GM06990 (cell line): ENCODE measurements around the gene GPD2.
"Not testable (repeated sequence)": the region's sequence is repeated elsewhere in the genome, so short reads cannot be mapped to it uniquely, and the experiment has no call there.

Source experiments
- DNase-seq: peaks from one replicate; pipeline ENCODE4 v3.0.0-alpha.2; 2011; ENCODE audit not compliant: insufficient read length; ENCODE audit errors: extremely low read depth
- H3K27me3 ChIP-seq: replicated peaks from 2 replicates; pipeline ENCODE4 v1.6.0; 2011; ENCODE audit warnings: low read length; ENCODE audit not compliant: control insufficient read depth, insufficient read depth
- H3K36me3 ChIP-seq: 2 replicates; pipeline ENCODE4 v1.5.1; 2011; ENCODE audit warnings: low read length; ENCODE audit not compliant: control insufficient read depth, insufficient read depth
- H3K4me3 ChIP-seq: replicated peaks from 2 replicates; pipeline ENCODE4 v1.5.1; 2011; ENCODE audit warnings: low read depth, mild to moderate bottlenecking, control low read depth, low read length
- TF ChIP-seq, protein P1 (sequence below): IDR thresholded peaks from 2 replicates; pipeline ENCODE4 v1.5.1; 2011; ENCODE audit warnings: low read length, control low read depth, mild to moderate bottlenecking, inconsistent platforms; ENCODE audit not compliant: insufficient read depth, poor library complexity, severe bottlenecking

GPD2 gene

DNA sequence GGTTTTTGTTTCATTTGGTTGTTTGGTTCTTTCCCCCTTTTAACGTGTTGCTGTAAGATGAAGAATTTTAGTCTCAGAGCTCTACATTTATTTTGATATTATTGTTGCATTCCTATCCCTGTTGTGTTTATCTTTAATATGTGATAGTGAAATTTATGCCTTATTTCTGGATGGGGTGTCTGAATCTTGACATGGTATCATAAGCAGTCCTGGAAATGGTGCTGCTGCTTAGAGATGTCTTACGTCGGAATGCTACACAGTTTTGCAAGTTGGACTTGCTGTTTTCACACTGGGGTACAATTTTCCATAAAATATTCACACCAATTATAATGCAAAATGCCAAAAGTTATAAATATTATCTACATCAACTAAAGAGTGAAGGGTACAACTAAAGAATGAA, 164.0 kb downstream of the GPD2 start:
- TF ChIP-seq, protein P1, sequence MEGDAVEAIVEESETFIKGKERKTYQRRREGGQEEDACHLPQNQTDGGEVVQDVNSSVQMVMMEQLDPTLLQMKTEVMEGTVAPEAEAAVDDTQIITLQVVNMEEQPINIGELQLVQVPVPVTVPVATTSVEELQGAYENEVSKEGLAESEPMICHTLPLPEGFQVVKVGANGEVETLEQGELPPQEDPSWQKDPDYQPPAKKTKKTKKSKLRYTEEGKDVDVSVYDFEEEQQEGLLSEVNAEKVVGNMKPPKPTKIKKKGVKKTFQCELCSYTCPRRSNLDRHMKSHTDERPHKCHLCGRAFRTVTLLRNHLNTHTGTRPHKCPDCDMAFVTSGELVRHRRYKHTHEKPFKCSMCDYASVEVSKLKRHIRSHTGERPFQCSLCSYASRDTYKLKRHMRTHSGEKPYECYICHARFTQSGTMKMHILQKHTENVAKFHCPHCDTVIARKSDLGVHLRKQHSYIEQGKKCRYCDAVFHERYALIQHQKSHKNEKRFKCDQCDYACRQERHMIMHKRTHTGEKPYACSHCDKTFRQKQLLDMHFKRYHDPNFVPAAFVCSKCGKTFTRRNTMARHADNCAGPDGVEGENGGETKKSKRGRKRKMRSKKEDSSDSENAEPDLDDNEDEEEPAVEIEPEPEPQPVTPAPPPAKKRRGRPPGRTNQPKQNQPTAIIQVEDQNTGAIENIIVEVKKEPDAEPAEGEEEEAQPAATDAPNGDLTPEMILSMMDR: no peak
- H3K27me3 ChIP-seq: no peaks in the 10 kb centered on the region
- H3K36me3 ChIP-seq: no peaks in the 10 kb centered on the region
- no peak for DNase-seq
- no peak overlapping the region for H3K4me3 ChIP-seq

DNA sequence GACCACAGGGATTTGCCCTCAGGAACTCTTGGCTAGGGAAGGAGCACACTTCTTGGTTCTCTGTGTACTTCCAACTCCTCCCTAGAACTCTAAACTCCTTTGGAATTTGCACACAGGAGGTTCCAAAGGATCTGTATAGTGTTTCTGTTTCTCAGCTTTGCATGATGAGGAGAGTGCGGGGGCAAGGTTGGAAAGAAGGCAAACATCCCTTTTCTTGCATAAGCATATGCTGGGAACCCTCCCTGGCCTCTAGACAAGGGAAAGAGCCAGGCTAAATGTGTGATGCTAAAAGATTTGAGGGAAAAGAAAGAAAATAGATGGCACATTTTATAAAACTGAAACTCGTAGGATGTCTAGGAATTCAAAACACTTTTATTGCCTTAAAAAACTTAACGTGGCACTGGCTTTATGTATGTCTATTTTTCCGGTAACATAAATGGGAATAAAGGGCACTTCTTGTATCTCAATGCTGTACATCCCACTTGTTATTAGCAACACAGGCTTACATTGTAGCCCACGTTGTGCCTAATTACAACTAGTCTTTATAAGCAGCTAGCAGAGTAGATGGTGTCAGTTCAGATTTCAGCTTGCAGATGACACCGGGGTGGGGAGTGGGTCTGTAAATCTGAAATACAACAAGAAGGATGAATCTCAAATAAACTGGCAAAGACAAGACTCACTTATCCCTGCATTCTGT, 165.8 kb downstream of the GPD2 start:
- TF ChIP-seq, protein P1: no peak
- no peaks in the 10 kb centered on the region for H3K36me3 ChIP-seq

DNA sequence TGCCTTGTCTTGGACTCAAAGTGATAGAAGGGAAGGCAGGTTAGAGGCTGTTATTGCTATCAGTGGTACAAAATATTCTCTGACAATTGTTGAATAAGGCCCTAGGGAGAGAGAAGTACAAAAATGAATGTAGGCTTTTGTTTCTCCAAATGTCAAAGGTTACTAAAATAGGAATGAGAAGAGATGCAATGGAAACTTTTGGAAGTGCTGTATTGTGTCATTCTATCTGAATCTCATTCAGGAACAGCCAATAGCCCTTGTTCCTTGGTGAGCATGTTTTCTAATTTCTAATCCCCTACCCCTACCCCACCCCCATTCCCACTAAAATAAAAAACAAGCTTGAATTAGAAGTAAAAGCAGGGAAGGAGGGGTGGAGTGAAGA, 166.4 kb downstream of the GPD2 start:
- H3K4me3 ChIP-seq: no peak overlapping the region
- no peaks in the 10 kb centered on the region for H3K27me3 ChIP-seq
- TF ChIP-seq, protein P1: no peak
- DNase-seq: no peak
- H3K36me3 ChIP-seq: no peaks in the 10 kb centered on the region

More for the DNA sequence above, 165.8 kb downstream of the GPD2 start:
- DNase-seq: no peak
- Histone ChIP-seq H3K27me3 (no peaks in the 10 kb centered on the region), H3K4me3 (no peak overlapping the region)

DNA sequence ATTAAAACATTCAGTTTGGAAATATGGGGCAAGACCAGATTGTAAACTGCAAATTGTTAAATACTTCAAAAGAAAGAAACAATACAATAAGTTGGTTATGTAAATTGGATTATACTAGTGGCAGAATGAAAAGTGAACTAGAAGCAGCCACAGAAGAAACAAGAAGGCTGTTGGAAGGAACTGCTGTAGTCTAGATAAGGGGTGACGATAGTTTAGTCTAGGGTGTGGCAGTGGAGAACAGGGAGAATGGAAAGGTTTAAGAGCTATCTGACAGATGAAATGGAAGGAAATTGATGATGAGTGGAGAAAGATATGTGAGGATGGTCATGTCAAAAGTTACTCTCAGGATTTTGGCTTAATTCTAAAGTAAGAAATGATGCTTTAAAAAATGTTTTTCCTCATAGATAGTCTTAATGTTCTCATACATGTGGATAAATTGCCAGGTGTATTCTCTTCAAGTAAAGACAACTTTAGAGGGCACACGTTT, 179.7 kb downstream of the GPD2 start:
- no peaks in the 10 kb centered on the region for H3K27me3 ChIP-seq
- H3K4me3 ChIP-seq: no peak overlapping the region
- no peak for DNase-seq
- H3K36me3 ChIP-seq: no peaks in the 10 kb centered on the region
- TF ChIP-seq, protein P1: no peak

DNA sequence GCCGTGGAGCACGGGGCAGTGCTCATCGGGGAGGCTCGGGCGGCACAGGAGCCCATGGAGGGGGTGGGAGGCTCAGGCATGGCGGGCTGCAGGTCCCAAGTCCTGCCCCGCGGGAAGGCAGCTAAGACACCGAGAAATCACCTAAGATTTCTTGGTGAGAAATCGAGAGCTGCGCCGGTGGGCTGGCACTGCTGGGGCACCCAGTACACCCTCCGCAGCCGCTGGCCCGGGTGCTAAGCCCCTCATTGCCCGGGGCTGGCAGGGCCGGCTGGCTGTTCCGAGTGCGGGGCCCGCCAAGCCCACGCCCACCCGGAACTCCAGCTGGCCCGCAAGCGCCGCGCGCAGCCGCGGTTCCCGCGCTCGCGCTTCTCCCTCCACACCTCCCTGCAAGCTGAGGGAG, 181.9 kb downstream of the GPD2 start:
- not testable (repeated sequence) for H3K27me3 ChIP-seq, DNase-seq, H3K36me3 ChIP-seq, H3K4me3 ChIP-seq

DNA sequence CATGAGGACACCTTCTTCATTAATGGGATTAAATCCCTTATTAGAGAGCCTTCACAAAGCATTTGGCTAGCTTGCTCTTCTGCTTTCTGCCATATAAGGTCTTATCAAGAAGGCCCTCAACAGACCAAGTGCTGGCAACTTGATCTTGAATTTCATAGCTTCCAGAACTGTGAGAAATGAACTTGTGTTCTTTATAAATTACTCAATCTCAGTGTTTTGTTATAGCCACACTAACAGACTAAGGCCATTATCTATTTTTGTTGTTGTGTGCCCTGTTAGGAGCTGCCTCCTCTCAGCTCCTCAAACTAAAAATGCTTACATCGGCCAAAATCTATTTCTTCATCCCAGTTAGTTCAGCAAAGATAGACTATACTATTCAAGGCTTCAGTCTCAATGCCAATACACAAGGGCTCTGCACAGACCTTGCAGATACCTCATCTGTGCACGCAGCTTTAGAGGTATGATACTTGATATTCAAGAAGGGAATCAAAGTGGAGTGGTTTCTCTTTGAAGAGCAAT, 182.9 kb downstream of the GPD2 start:
- no peaks in the 10 kb centered on the region for H3K27me3 ChIP-seq
- H3K4me3 ChIP-seq: no peak overlapping the region
- TF ChIP-seq, protein P1: no peak
- no peaks in the 10 kb centered on the region for H3K36me3 ChIP-seq
- no peak for DNase-seq
